Hepatocyte (in vitro differentiated cells): ENCODE measurements around the gene RALBP1.

Experiments used
- EZH2phosphoT487 ChIP-seq: fragments of 200-600 bp; sonication (generic); IDR thresholded peaks from one replicate; pipeline ENCODE4 v1.6.1; 2018; ENCODE audit warnings: antibody characterized with exemption, mild to moderate bottlenecking, low read depth, moderate library complexity; ENCODE audit not compliant: unreplicated experiment, severe bottlenecking
- TF ChIP-seq, protein P1 (sequence below): fragments of 200-600 bp; sonication (generic); IDR thresholded peaks from 2 replicates; pipeline ENCODE4 v1.5.1; 2016; ENCODE audit warnings: antibody characterized with exemption, mild to moderate bottlenecking; ENCODE audit not compliant: poor library complexity

GRCh38 chr18:9494778-9495331 lies 19.5 kb downstream of the RALBP1 start:
- TF ChIP-seq, protein P1, sequence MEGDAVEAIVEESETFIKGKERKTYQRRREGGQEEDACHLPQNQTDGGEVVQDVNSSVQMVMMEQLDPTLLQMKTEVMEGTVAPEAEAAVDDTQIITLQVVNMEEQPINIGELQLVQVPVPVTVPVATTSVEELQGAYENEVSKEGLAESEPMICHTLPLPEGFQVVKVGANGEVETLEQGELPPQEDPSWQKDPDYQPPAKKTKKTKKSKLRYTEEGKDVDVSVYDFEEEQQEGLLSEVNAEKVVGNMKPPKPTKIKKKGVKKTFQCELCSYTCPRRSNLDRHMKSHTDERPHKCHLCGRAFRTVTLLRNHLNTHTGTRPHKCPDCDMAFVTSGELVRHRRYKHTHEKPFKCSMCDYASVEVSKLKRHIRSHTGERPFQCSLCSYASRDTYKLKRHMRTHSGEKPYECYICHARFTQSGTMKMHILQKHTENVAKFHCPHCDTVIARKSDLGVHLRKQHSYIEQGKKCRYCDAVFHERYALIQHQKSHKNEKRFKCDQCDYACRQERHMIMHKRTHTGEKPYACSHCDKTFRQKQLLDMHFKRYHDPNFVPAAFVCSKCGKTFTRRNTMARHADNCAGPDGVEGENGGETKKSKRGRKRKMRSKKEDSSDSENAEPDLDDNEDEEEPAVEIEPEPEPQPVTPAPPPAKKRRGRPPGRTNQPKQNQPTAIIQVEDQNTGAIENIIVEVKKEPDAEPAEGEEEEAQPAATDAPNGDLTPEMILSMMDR: no peak
- TF ChIP-seq EZH2phosphoT487: no peak
